Measurements from ENCODE around the gene KRT33B.

The KRT33B gene

GRCh38 chr17:41335747-41336146 is 33.9 kb downstream of the KRT33B start:
- DNase-seq (ENCODE audit: insufficient read length, low spot score) (no peak), FAIRE-seq (no peak)
- TF ChIP-seq CTCF (IDR thresholded peaks at IDR 0.05; ENCODE audit: insufficient read depth, missing control alignments), result no peak

GRCh38 chr17:41334385-41335305 is 35.0 kb downstream of the KRT33B start:
- TF ChIP-seq CTCF (IDR thresholded peaks at IDR 0.05; ENCODE audit: insufficient read depth, missing control alignments), result no peak
- DNase-seq (ENCODE audit: insufficient read length, low spot score) (no peak), FAIRE-seq (no peak)

GRCh38 chr17:41333836-41334235 is 35.8 kb downstream of the KRT33B start:
- no peak for DNase-seq (ENCODE audit: insufficient read length, low spot score)
- FAIRE-seq, result no peak
- no peak for TF ChIP-seq CTCF (IDR thresholded peaks at IDR 0.05; ENCODE audit: insufficient read depth, missing control alignments)

- no peak for FAIRE-seq
- no peak for TF ChIP-seq CTCF (IDR thresholded peaks at IDR 0.05; ENCODE audit: insufficient read depth, missing control alignments)
- no peak for DNase-seq (ENCODE audit: insufficient read length, low spot score)
Measured at GRCh38 chr17:41333098-41333497, 36.5 kb downstream of the KRT33B start.

- TF ChIP-seq CTCF (IDR thresholded peaks at IDR 0.05; ENCODE audit: insufficient read depth, missing control alignments), result no peak
- FAIRE-seq, result no peak
- no peak for DNase-seq (ENCODE audit: insufficient read length, low spot score)
Measured at GRCh38 chr17:41332239-41332638, 37.4 kb downstream of the KRT33B start.

GRCh38 chr17:41331606-41332005 is 38.0 kb downstream of the KRT33B start:
- no peak for FAIRE-seq
- no peak for TF ChIP-seq CTCF (IDR thresholded peaks at IDR 0.05; ENCODE audit: insufficient read depth, missing control alignments)
- no peak for DNase-seq (ENCODE audit: insufficient read length, low spot score)

- TF ChIP-seq CTCF (IDR thresholded peaks at IDR 0.05; ENCODE audit: insufficient read depth, missing control alignments), result peak; percentile 52
- FAIRE-seq, result no peak
- no peak for DNase-seq (ENCODE audit: insufficient read length, low spot score)
Measured at GRCh38 chr17:41329279-41329948, 40.2 kb downstream of the KRT33B start.

Measured in D721Med (cell line).